Mucosa of stomach (tissue), 1 donor: Measurements from ENCODE around the gene KRT20.
"Not testable (repeated sequence)": the region's sequence is repeated elsewhere in the genome, so short reads cannot be mapped to it uniquely, and the experiment has no call there.

Experiments used
- H3K27me3 ChIP-seq: one replicate; pipeline ENCODE4 v1.7.0; 2013; ENCODE audit warnings: mild to moderate bottlenecking, low read length; ENCODE audit not compliant: control insufficient read depth, insufficient read depth
- H3K36me3 ChIP-seq: one replicate; pipeline ENCODE4 v1.7.0; 2013; ENCODE audit warnings: low read length; ENCODE audit not compliant: control insufficient read depth, insufficient read depth
- H3K4me1 ChIP-seq: one replicate; pipeline ENCODE4 v1.7.0; 2013; ENCODE audit warnings: mild to moderate bottlenecking, low read length; ENCODE audit not compliant: control insufficient read depth, insufficient read depth
- H3K4me3 ChIP-seq: one replicate; pipeline ENCODE4 v1.7.0; 2013; ENCODE audit warnings: low read length
- H3K9ac ChIP-seq: one replicate; pipeline ENCODE4 v1.7.0; 2013; ENCODE audit warnings: mild to moderate bottlenecking, low read length, moderate library complexity
- H3K9me3 ChIP-seq: one replicate; pipeline ENCODE4 v1.7.0; 2013; ENCODE audit warnings: mild to moderate bottlenecking, low read length, moderate library complexity; ENCODE audit not compliant: control insufficient read depth
- donor health status: Pancreatic carcinoma.

KRT20 gene

GRCh38 chr17:40864661-40865390, 20.2 kb downstream of the KRT20 start:
- Histone ChIP-seq H3K27me3 (no peaks in the 10 kb centered on the region), H3K9me3 (no peaks in the 10 kb centered on the region), H3K9ac (no peak overlapping the region), H3K4me1 (peaks cover 14% of the 10 kb centered on the region), H3K4me3 (no peak overlapping the region), H3K36me3 (no peaks in the 10 kb centered on the region)

GRCh38 chr17:40862985-40863733, 21.9 kb downstream of the KRT20 start:
- peaks cover 30% of the 10 kb centered on the region for H3K4me1 ChIP-seq
- no peaks in the 10 kb centered on the region for H3K9me3 ChIP-seq
- H3K4me3 ChIP-seq = no peak overlapping the region
- H3K9ac ChIP-seq = peak overlapping the region; percentile 5
- H3K27me3 ChIP-seq = no peaks in the 10 kb centered on the region
- H3K36me3 ChIP-seq = no peaks in the 10 kb centered on the region

- Histone ChIP-seq H3K9ac (no peak overlapping the region), H3K9me3 (no peaks in the 10 kb centered on the region), H3K36me3 (no peaks in the 10 kb centered on the region), H3K4me3 (no peak overlapping the region), H3K4me1 (peaks cover 33% of the 10 kb centered on the region), H3K27me3 (no peaks in the 10 kb centered on the region)
Measured at GRCh38 chr17:40859536-40859935, 25.5 kb downstream of the KRT20 start.

GRCh38 chr17:40858667-40859066, 26.4 kb downstream of the KRT20 start:
- not testable (repeated sequence) for H3K27me3 ChIP-seq, H3K36me3 ChIP-seq, H3K9ac ChIP-seq, H3K4me3 ChIP-seq, H3K9me3 ChIP-seq
- H3K4me1 ChIP-seq = peaks cover 41% of the 10 kb centered on the region

GRCh38 chr17:40857535-40857934, 27.5 kb downstream of the KRT20 start:
- Histone ChIP-seq H3K9me3 (no peaks in the 10 kb centered on the region), H3K4me1 (peaks cover 35% of the 10 kb centered on the region), H3K9ac (no peak overlapping the region), H3K36me3 (no peaks in the 10 kb centered on the region), H3K27me3 (no peaks in the 10 kb centered on the region), H3K4me3 (no peak overlapping the region)

- no peak overlapping the region for H3K9ac ChIP-seq
- no peak overlapping the region for H3K4me3 ChIP-seq
- H3K9me3 ChIP-seq = no peaks in the 10 kb centered on the region
- H3K27me3 ChIP-seq = no peaks in the 10 kb centered on the region
- peaks cover 22% of the 10 kb centered on the region for H3K4me1 ChIP-seq
- H3K36me3 ChIP-seq = no peaks in the 10 kb centered on the region
Measured at GRCh38 chr17:40854175-40854814, 30.7 kb downstream of the KRT20 start.

GRCh38 chr17:40852364-40852763, 32.7 kb downstream of the KRT20 start:
- H3K27me3 ChIP-seq = no peaks in the 10 kb centered on the region
- peaks cover 8% of the 10 kb centered on the region for H3K4me1 ChIP-seq
- no peaks in the 10 kb centered on the region for H3K36me3 ChIP-seq
- no peak overlapping the region for H3K9ac ChIP-seq
- no peaks in the 10 kb centered on the region for H3K9me3 ChIP-seq
- H3K4me3 ChIP-seq = no peak overlapping the region

- no peak overlapping the region for H3K4me3 ChIP-seq
- H3K27me3 ChIP-seq = no peaks in the 10 kb centered on the region
- H3K4me1 ChIP-seq = peaks cover 8% of the 10 kb centered on the region
- no peak overlapping the region for H3K9ac ChIP-seq
- H3K9me3 ChIP-seq = no peaks in the 10 kb centered on the region
- H3K36me3 ChIP-seq = no peaks in the 10 kb centered on the region
Measured at GRCh38 chr17:40850293-40850972, 34.6 kb downstream of the KRT20 start.

- Histone ChIP-seq H3K36me3 (no peaks in the 10 kb centered on the region), H3K27me3 (no peaks in the 10 kb centered on the region), H3K9ac (no peak overlapping the region), H3K9me3 (no peaks in the 10 kb centered on the region), H3K4me3 (no peak overlapping the region), H3K4me1 (peaks cover 8% of the 10 kb centered on the region)
Measured at GRCh38 chr17:40849723-40850122, 35.3 kb downstream of the KRT20 start.

- Histone ChIP-seq H3K4me3 (no peak overlapping the region), H3K27me3 (peaks cover 6% of the 10 kb centered on the region), H3K4me1 (no peaks in the 10 kb centered on the region), H3K9ac (no peak overlapping the region), H3K9me3 (no peaks in the 10 kb centered on the region), H3K36me3 (no peaks in the 10 kb centered on the region)
Measured at GRCh38 chr17:40848583-40849235, 36.3 kb downstream of the KRT20 start.

GRCh38 chr17:40846515-40847144, 38.4 kb downstream of the KRT20 start:
- H3K36me3 ChIP-seq = no peaks in the 10 kb centered on the region
- no peaks in the 10 kb centered on the region for H3K9me3 ChIP-seq

More at GRCh38 chr17:40846515-40847144, 38.4 kb downstream of the KRT20 start:
- peaks cover 6% of the 10 kb centered on the region for H3K27me3 ChIP-seq
- H3K4me3 ChIP-seq = no peak overlapping the region
- no peak overlapping the region for H3K9ac ChIP-seq
- H3K4me1 ChIP-seq = no peaks in the 10 kb centered on the region
